DMS79 treated with DMSO at 0.1 percent for 48 hours (cell line): Measurements from ENCODE around the gene ATP13A3.

Experiments used
- DNase-seq: peaks from one replicate; lab custom pipeline; 2025; lab: John Stamatoyannopoulos, UW

ATP13A3 gene

DNA sequence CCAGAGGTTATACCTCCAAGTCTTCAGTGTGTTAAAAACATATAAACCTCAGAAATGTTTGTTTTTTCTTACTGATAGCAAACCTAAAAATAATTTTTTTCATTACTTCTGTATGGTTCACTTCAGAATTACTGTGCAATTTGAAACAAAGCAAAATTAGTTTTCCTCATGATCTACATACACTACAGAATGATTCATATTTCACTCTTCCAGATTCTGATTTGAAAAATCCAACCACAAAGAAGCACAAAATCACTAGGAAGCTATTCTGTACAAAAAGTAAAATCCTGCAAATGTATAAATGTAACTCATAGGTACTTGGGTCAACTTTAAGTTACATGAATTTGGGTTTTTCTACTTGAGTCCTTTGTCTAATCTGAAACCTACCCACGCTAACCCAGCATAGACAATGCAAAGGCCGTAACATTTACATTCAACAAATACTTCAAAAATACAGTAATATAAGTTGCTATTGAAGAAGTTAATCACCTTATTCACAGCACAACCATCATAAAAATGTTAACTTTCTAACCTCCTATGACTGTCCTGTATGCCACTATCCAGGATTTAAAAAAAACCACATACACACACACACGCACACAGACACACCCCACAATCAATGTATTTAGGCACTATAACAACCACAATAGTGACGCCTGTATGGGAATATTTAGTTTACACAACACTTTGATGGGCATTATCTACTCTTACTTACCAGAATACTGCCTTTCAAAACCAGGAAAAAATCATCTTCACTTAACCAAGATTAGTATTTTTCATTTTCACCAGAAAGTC is 11.5 kb downstream of the ATP13A3 start:
- DNase-seq, result no peak

DNA sequence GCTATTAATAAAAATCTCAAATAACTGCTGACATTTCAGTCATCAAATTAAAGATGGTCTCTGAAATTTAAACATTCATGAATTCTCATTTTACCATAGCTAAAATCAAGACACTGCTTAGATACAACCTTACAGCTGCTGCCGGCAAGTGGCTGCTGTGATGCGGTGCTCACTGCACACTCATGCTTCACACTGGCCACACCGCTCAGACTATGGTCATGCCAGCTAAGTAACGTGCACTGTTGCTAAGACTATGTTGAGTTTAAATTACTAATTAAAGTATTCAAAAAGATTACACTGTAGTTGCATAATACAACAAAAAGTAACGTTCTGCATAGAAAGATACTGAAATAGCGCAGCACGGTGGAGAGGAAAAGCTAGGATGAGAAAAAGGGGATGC is 12.1 kb downstream of the ATP13A3 start:
- DNase-seq, result no peak

DNA sequence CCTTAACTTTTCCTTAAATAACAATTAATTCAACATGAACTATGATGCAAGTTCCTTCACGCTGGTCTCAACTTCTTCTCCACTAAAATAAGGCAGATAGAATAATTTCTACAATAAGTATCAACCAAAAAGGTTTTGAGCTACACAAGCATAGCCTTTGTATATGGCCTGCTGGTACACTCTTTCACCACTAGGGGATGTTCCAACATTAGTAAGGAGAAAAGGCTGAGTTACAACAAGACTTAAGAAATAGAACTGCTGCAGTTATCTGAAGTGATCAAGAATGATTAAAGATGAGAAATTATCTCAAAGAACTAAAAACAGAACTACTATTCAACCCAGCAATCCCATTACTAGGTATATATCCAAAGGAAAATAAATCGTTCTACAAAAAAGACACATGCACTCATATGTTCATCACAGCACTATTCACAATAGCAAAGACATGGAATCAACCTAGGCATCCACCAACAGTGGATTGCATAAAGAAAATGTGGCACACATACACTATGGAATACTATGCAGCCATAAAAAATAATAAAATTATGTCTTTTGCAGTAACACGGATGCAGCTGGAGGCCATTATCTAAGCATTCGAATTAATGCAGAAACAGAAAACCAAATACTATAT is 14.4 kb downstream of the ATP13A3 start:
- peak; percentile 54 for DNase-seq

GRCh38 chr3:194471863-194472262 is 14.9 kb downstream of the ATP13A3 start:
- no peak for DNase-seq

DNA sequence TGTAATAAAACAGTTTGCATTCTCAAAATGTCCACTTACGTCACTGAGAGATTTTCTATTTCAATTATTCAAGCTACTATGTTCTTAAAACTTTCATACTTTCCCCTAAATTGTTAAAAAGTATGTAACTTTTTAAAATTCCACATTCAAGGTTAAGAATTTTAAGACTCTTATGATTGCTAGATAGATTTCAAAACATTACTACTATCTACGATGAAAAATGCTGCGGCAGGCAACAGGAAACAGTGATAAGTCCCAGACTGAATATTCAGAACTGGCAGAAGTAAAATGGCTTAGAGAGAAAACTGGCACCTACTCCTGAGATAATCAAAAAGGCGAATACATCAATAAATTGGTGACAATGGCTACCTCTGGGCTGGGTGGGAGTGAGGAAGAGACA is 16.2 kb downstream of the ATP13A3 start:
- no peak for DNase-seq

DNA sequence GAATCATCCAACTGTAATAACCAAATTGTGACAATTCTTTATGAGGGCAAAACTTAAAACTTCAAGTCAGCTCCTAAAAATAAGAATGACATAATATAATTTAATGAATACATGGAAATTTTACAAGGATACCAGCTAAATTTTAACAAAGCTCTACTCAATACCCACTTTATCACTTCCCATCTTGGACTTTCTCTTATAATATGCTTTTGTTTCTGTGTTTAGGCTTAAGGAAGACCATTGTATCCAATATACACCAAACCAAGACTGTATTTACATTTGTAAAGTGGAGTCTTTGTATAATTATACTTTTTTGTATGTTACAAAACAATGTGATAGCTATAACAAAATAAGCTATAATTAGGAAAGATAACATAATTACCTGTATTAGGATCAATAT is 16.8 kb downstream of the ATP13A3 start:
- no peak for DNase-seq

DNA sequence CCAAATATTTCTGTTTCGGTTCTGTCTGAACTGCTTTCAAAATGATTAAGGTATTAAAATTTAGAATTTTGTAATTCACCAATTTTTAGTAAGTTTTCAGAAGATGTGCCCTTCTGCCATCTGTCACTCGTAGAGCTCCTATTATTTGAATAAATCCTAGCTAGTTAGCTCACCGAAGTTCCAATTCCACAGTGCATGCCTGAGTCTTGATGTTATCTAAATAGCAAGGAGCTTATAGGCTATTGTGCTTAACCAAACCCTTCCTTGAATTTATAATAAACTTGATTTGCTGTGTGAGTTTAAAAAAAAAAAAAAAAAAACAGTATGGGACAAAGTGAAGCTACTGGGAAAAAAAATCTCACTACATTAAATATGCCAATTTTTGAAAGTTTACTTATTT is 18.7 kb downstream of the ATP13A3 start:
- no peak for DNase-seq

DNA sequence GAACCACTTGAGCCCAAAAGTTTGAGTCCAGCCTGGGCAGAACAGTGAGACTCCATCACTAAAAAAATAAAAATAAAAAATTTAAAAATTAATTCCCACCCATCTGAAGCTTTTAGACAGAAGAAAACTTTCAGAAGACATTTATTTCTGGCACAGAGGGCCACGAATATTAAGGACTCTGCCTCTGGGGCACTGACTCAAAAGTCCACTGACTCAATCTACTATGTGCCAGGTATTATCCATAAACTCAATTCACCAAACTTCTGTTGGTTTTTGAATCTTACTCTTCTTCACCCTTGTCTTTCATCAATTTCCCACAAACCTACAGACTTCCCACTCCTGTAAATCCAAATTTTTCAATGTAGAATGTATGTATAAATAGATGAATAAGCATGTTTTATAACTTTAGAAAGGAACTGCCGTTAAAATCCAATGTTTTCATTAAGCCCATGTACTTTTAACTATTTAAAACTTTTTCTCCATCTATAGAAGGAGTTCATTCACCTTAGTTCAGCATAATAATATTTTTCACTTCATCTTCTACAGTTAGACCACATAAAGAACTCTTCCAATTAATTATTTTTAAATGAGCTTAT is 19.9 kb downstream of the ATP13A3 start:
- DNase-seq, result no peak

DNA sequence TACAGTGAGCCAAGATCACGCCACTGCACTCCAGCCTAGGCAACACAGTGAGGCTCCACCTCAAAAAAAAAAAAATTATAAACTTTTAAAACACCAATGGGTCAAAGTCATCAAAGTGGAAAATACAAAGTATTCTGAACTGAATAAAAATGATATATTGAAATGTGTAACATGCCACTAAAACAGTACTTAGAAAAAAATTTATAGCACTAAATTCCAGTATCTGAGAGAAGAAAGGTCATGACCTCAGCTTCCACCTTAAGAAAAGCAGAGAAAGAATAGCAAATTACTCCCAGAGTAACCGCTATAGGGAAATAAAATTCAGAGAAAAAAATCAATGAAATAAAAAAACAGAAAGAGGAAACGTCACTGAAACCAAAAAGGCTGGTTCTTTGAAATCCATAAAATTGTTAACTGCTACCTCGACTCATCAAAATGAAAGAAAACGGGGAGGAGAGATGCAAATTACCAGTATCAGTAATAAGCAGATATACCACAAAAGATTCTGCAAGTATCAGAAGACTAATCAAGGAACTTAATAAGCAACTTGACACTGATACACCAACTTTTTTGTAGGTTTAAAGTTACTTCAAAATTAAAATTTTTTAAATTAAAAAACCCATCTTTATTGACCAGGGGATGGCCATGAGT is 20.8 kb downstream of the ATP13A3 start:
- DNase-seq, result no peak

DNA sequence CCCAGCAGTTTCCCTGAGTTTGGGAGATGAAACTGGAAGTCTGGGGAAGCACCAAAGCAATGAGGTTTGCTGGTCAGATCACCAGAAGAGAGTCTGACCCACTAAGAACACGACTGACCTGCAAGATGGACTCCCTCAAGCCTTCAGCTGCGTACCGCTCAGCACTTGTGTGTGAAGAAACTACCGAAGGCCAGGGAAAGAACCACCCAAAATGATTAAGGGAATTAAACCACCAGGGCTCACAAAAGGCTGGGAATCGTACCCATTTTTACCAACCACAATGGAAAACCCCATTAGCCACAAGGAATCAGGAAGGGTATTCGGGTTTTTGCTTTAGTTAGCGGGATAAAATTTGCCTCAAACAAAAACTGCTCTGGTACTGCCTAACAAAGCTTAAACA is 21.6 kb downstream of the ATP13A3 start:
- DNase-seq, result no peak

- no peak for DNase-seq
Observed at GRCh38 chr3:194464692-194465091, 22.1 kb downstream of the ATP13A3 start.

DNA sequence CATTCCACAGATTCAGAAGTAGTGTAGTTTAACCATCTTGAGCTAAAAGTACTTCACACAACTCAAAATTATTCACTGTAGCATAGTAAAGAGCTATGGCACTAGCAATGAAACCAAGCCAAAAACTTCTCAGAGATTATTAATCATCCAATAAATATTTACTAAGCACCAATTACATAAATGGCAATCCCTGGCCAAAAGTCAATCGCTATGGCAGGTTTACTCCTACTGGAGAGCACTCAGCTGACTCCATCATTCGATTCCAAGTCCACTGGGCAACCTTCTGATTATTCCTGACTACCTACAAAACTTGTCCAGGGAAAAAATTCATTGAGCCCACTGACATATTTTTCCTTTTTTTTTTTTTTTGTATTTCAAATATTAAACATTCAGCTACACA is 23.9 kb downstream of the ATP13A3 start:
- peak; percentile 11 for DNase-seq

GRCh38 chr3:194460566-194460965 is 26.2 kb downstream of the ATP13A3 start:
- DNase-seq, result no peak

- no peak for DNase-seq
Observed at GRCh38 chr3:194458131-194458530, 28.7 kb downstream of the ATP13A3 start.

DNA sequence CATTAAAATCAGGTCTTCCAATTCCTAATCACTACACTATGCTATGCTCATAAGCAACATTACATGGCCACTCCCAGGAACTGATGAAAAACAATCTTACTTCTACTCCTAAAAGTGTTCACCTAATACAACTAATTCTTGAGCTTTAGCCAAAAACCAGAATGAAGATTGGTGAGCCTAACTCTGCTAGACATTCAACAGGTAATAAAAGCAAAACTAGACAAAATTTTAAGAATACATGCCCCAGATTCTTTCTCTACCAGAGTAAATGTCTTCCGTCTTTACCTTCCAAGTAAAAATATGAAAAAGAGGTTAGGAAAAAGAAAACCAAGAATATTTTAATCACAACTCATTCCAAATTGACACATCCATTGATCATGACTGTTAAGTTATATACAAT is 31.3 kb downstream of the ATP13A3 start:
- DNase-seq, result no peak

DNA sequence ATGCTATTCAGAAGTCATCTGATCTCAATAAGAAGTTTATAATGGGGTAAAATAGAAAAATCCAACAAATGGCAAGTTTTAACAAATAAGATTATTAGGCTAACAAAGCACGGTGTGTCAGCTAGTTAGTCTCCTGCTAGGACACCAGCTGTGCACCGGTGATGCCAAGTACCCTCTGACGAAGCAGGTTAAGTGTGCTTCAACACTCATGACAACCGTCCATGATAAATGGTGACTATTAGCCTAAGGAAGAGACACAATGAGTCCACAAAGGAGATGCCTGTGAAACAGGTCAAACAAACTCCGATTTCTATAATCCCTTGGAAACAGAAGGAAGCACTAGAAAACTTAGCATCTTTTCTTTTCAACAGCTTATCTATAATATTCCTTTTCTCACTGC is 36.5 kb downstream of the ATP13A3 start:
- peak; percentile 17 for DNase-seq

DNA sequence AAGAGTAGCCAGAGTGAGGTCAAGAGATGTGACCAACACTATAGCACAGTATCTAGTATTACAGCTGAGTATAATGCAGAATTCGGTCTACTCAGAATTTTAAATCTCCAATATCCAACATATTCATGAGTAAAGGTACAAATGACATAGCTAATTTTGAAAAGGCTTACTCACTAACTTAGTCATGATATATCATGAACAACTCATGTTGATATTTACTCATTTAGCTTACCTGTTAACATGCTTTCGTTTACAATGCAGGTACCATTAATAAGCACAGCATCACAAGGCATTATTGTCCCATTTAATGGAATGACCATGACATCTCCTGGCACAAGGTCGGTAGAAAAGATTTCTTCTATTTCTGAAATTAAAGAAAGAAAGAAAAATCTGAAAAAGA is 36.9 kb downstream of the ATP13A3 start:
- DNase-seq, result no peak

DNA sequence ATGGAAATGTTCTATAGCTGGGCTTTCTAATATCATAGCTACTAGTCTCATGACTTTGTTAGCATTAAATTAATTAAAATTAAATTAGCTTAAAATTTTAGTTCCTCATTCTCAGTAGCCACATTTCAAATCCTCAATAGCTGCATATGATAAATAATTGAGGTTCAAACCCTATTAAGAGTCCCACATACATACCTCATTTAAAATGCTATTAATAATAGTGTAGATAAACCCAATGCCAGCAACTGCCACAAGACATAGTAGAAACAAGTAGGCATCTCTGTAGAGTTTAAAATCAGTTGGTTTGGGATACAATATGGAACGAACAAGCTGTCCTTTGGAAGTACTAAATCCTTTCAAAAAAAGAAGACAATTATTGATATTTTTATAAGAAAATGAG is 39.1 kb downstream of the ATP13A3 start:
- no peak for DNase-seq

DNA sequence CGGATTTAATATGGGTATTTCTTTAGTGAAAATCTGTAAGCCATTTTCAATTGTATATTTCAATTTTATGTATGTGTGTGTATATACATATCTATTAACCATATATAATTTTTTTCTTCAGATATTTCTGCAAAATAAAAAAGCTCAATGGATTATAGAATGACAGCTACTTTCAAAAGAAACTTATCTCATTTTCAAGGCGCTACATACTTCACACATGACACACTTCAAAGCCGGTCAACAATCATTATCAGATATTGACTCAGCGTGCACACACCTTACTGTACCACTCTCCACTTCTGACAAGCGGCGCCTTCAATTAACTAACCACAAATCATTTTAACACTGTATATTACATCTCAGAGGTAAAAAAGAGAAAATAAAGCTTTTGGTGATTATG is 39.6 kb downstream of the ATP13A3 start:
- no peak for DNase-seq

DNA sequence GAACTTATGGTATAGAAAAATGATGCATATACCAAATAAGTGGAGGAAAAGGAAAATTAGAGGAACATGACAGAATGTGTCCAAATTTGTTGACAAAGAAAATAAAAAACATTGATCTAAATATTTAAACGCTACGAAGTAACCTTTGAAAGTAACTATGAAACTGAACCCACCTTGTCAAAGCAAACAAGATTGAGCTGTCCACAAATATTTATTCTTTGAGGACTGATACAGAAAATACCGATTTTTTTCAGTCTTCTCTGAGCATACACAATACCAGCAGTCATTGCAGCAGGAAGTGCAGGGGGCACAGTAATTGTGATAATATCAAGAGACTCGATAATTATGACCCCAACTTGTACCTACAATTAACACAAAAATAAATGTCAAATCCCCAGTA is 40.0 kb downstream of the ATP13A3 start:
- no peak for DNase-seq

DNA sequence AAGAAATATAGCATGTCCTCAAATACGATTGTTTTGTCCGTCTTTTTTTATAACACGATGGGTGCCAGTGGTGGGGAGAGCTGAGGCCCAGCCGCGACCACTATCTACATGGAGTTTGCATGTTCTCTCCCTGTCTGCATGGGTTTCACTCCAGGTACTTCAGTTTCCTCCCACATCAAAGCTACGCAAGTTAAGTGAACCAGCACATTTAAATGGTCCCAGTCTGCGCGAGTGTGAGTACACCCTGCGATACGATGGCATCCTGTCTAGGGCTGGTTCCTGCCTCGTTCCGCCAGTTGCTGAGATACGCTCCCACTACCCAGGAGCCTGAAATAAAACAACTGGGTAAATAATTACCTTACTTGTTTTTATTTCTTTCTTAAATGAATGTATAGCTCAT is 40.6 kb downstream of the ATP13A3 start:
- no peak for DNase-seq

- no peak for DNase-seq
Observed at GRCh38 chr3:194443901-194444300, 42.9 kb downstream of the ATP13A3 start.

DNA sequence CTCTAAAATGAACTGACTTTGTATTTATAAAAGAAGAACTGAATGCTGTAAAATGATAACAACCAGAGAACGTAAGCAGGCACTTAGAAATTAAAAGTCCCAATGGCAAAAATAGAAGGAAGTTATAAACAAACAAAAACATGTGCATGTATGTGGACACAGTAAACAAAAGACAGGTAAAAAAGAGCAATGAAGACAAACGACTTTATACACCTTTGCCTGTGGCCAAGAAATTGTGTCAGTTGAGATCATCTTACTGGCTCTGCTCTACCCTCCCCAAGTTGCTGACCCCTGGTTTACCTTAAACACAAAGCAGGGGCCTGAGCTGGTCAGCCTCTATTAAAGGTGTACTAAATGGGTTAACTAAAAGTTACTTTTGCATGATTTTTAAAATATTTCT is 46.0 kb downstream of the ATP13A3 start:
- no peak for DNase-seq
